ENCODE data around the gene ARHGEF3.
A peak's percentile ranks its signal among the peaks of the same experiment; 100 is the strongest.

ARHGEF3 gene

GRCh38 chr3:56800130-56800831 lies 1.5 kb downstream of the ARHGEF3 start:
- TF ChIP-seq, protein P1, sequence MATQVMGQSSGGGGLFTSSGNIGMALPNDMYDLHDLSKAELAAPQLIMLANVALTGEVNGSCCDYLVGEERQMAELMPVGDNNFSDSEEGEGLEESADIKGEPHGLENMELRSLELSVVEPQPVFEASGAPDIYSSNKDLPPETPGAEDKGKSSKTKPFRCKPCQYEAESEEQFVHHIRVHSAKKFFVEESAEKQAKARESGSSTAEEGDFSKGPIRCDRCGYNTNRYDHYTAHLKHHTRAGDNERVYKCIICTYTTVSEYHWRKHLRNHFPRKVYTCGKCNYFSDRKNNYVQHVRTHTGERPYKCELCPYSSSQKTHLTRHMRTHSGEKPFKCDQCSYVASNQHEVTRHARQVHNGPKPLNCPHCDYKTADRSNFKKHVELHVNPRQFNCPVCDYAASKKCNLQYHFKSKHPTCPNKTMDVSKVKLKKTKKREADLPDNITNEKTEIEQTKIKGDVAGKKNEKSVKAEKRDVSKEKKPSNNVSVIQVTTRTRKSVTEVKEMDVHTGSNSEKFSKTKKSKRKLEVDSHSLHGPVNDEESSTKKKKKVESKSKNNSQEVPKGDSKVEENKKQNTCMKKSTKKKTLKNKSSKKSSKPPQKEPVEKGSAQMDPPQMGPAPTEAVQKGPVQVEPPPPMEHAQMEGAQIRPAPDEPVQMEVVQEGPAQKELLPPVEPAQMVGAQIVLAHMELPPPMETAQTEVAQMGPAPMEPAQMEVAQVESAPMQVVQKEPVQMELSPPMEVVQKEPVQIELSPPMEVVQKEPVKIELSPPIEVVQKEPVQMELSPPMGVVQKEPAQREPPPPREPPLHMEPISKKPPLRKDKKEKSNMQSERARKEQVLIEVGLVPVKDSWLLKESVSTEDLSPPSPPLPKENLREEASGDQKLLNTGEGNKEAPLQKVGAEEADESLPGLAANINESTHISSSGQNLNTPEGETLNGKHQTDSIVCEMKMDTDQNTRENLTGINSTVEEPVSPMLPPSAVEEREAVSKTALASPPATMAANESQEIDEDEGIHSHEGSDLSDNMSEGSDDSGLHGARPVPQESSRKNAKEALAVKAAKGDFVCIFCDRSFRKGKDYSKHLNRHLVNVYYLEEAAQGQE (IDR thresholded peaks at IDR 0.05; ENCODE audit: insufficient replicate concordance, low read depth) = no peak
- TF ChIP-seq POLR2AphosphoS5 (IDR thresholded peaks at IDR 0.05; ENCODE audit: low read depth) (no peak), GABPA (IDR thresholded peaks at IDR 0.05; ENCODE audit: low read depth) (no peak), SPI1 (IDR thresholded peaks at IDR 0.05; ENCODE audit: borderline replicate concordance, low read depth) (no peak)
- TF ChIP-seq, protein P2, sequence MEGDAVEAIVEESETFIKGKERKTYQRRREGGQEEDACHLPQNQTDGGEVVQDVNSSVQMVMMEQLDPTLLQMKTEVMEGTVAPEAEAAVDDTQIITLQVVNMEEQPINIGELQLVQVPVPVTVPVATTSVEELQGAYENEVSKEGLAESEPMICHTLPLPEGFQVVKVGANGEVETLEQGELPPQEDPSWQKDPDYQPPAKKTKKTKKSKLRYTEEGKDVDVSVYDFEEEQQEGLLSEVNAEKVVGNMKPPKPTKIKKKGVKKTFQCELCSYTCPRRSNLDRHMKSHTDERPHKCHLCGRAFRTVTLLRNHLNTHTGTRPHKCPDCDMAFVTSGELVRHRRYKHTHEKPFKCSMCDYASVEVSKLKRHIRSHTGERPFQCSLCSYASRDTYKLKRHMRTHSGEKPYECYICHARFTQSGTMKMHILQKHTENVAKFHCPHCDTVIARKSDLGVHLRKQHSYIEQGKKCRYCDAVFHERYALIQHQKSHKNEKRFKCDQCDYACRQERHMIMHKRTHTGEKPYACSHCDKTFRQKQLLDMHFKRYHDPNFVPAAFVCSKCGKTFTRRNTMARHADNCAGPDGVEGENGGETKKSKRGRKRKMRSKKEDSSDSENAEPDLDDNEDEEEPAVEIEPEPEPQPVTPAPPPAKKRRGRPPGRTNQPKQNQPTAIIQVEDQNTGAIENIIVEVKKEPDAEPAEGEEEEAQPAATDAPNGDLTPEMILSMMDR (IDR thresholded peaks at IDR 0.05; ENCODE audit: insufficient read depth, low read length) = no peak
- Histone ChIP-seq H3K4me3 (replicated peaks; ENCODE audit: insufficient read depth, low read length) (no peak overlapping the region), H3K27ac (replicated peaks) (no peak overlapping the region), H3K27me3 (ENCODE audit: insufficient read depth, poor library complexity, severe bottlenecking) (no peaks in the 10 kb centered on the region)
- DNase-seq (ENCODE audit: low read depth in 1 of 2, low spot score in 1 of 2) = no peak

DNA sequence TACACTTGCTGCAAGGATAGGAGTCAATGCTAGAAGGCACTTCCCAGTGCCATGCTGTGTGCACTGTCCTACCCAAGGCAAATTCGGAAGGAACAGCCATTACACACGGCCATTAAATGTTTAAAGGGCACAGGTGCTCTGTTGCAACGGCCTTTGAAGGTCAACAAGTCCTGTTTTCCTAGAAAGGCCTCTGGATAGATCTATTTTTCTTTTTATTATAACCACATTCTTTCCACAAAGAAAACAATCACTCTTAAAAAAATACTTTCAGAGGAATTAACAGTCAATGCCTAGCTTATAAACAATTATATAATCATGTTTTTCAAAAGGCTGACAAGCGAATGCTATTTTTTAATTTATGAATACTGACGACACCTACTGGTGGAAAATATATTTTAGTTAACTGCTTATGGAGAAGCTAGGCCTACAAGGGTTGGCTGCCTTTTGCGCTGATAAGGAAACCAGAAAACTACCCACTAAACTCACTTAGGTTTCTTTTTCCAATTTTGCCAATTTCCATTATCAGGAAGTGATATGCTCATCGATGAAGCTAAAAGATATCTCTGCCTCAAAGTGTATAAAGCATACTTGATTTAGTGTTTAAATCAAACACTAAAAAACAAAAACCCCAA lies 2.4 kb downstream of the ARHGEF3 start:
- Histone ChIP-seq H3K27ac (replicated peaks) (no peak overlapping the region), H3K4me3 (replicated peaks; ENCODE audit: insufficient read depth, low read length) (no peak overlapping the region), H3K27me3 (ENCODE audit: insufficient read depth, poor library complexity, severe bottlenecking) (no peaks in the 10 kb centered on the region)
- TF ChIP-seq, protein P2 (IDR thresholded peaks at IDR 0.05; ENCODE audit: insufficient read depth, low read length) = peak; percentile 8
- TF ChIP-seq, protein P1 (IDR thresholded peaks at IDR 0.05; ENCODE audit: insufficient replicate concordance, low read depth) = no peak
- no peak for DNase-seq (ENCODE audit: low read depth in 1 of 2, low spot score in 1 of 2)

GRCh38 chr3:56796996-56797395 lies 4.8 kb downstream of the ARHGEF3 start:
- Histone ChIP-seq H3K27ac (replicated peaks) (no peak overlapping the region), H3K4me3 (replicated peaks; ENCODE audit: insufficient read depth, low read length) (no peak overlapping the region), H3K27me3 (ENCODE audit: insufficient read depth, poor library complexity, severe bottlenecking) (no peaks in the 10 kb centered on the region)
- TF ChIP-seq, protein P2 (IDR thresholded peaks at IDR 0.05; ENCODE audit: insufficient read depth, low read length) = no peak
- TF ChIP-seq, protein P1 (IDR thresholded peaks at IDR 0.05; ENCODE audit: insufficient replicate concordance, low read depth) = no peak
- no peak for DNase-seq (ENCODE audit: low read depth in 1 of 2, low spot score in 1 of 2)
